ENCODE results near the gene HID1.

- TF ChIP-seq CTCF (conservative IDR thresholded peaks at IDR 0.05; ENCODE audit: low read depth, low read length) (no peak), POLR2A (IDR thresholded peaks at IDR 0.05; ENCODE audit: low read depth, low read length) (no peak), MXI1 (IDR thresholded peaks at IDR 0.05; ENCODE audit: borderline replicate concordance, low read depth, low read length) (no peak), USF2 (IDR thresholded peaks at IDR 0.05; ENCODE audit: low read depth, low read length) (no peak), CEBPB (IDR thresholded peaks at IDR 0.05; ENCODE audit: low read depth, low read length) (no peak), SMC3 (IDR thresholded peaks at IDR 0.05; ENCODE audit: low read depth, low read length) (peak; percentile 1; the same call in 1 of the 2 replicates), MAZ (IDR thresholded peaks at IDR 0.05; ENCODE audit: borderline replicate concordance, low read depth, low read length) (no peak)
Measured at GRCh38 chr17:74981318-74981978, 8.9 kb upstream of the HID1 start.
